ENCODE measurements around the gene FHAD1.
A peak's percentile ranks its signal among the peaks of the same experiment; 100 is the strongest.
"Not testable (repeated sequence)": the region's sequence is repeated elsewhere in the genome, so short reads cannot be mapped to it uniquely, and the experiment has no call there.

FHAD1 gene

DNA sequence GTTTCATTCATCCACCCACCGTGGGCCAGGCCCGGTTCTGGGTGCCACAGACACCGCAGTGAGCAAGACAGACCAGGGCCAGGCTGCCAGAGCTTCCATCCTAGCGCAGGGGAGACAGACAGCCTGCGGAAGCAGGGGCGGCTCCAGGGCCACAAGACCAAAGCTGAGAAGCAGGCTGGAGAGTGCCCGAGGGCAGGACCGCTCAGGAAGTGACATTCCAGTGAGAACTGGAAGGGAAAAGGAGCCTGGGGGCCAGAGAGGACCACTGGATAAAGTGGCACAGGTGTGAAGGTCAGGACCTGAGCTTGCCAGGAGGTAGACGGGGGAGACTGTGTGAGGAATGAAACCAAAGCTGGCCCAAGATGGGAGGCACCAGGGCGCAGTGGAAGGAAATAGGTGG is 103.1 kb downstream of the FHAD1 start:
- DNase-seq, result no peak

DNA sequence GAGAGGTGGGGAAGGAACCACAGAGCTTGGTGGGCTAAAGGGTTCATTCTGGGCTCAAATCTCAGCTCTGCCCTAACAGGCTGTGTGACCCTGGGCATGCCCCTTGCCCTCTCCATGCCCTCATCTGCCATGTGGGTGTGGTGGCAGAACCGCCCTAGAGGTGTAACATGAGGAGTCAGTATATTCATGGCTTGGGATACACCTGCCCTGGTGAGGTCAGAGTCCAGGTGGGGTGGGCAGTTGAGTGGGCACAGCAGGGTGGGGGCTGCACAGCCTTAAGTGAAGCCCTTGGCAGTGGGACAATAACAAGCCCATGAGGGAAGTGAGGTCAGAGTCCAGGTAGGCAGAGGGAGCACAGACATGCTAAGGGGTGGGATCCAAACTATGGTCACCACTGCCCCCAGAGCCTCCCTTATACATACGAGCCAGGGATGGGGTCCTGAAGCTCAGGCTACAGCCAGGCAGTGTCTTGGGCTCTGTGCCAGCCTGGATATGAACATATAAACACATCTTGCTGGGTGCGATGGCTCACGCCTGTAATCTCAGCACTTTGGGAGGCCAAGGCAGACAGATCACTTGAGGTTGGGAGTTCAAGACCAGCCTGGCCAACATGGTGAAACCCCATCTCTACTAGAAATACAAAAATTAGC is 103.7 kb downstream of the FHAD1 start:
- no peak for DNase-seq

DNA sequence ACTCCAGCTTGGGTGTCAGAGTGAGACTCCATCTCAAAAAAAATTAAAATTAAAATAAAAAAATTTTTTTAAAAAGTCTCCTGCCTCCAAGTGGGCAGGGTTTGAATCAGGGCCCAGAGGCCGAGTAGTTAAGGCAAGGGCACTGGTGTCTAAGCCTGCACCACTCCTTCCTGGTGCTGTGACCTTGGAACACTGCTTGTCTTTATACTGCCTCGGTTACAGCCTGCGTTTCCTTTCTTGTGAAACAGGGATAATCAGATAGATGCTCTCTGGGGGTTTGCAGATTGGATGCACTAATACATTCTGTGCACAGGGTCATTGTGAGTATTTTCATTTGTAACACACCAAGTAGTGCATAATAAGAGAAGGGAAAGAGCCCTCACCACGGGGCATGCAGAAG is 104.3 kb downstream of the FHAD1 start:
- DNase-seq, result no peak

DNA sequence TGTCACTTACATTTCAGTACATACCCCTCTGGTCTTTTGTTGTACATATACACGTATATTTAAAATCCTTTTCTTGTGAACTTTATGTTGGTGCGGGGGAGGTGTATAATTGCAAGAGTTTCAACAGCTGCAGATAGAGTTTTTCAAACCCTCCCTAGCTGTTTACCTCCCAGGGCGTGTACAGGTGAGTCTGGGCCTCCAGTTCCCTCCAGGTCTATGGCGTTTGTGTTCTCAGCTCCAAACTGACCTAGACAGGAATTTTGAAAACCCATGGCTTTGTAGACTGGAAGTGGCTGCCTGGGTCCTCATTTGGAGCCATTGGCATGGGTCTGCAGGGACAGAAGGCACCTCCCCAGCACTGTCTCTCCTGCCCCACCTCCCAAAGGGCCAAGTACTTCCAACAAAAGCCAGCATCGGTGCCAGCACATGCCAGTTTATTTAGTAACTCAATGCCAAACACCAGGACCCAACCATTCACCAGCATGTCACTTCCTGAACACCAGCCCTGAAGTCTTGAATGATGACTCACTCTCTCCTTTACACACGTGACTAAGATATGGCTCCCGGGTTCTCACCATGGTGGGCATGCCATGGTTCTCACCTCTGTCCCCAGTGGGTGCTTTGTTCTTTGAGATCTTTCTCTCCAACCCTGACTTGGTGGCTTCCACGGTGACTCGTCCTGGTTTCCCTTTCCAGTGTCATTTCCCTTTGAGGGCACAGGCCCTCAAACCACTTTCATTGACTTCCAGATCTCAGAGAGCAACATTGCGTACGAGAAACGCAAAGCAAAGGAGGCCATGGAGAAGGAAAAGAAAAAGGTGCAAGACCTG is 105.3 kb downstream of the FHAD1 start:
- DNase-seq, result peak; percentile 79

DNA sequence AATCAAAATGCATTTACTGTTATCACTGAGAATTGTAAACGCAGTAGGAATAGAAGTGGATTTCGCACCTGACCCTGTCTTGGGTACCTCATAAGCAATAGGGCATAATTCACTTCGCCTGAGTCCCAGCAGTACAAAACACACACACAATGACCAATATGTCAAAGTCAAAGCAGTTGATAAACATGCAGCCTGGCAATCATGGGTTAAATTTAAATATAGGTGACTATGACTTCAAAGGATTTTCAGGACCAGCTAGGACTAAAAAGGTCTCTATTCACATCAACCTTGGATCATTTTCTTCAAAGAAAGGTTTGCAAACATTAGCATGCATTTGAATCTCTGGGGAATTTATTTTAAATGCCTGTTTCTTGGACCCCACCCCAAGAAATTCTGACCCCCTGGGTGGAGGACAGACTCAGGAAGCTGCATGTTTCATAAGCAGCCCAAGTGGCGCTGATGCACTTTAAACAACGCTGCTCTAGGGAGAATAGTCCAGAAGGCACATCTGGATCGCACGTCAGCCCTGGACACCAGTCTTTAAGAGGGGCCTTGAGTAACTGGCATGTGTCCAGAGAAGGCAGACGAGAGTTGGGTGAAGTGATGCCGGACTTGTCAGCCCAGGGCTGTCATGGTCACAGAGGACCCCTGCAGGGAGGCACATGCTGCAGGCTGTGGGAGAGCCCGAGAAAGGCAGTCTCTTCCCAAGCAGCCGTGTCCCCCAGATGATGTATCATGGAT is 107.0 kb downstream of the FHAD1 start:
- no peak for DNase-seq

DNA sequence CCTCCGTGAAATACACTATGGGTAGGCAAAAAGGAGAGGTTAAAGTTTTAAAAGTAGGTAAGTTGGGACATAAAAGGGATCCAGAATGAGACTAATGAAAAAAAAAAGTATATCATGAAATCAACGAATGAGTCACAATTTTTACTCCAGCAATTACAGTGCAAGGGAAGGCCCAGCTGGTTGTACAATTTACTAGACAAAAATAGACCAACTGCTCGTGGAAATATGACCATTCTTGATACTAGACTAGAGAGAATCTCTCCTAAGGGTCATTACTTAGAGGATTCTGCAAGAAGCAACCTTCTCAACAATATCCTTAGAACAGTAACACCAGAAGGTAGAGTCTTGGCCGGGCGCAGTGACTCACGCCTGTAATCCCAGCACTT is 107.5 kb downstream of the FHAD1 start:
- DNase-seq, result peak; percentile 39

DNA sequence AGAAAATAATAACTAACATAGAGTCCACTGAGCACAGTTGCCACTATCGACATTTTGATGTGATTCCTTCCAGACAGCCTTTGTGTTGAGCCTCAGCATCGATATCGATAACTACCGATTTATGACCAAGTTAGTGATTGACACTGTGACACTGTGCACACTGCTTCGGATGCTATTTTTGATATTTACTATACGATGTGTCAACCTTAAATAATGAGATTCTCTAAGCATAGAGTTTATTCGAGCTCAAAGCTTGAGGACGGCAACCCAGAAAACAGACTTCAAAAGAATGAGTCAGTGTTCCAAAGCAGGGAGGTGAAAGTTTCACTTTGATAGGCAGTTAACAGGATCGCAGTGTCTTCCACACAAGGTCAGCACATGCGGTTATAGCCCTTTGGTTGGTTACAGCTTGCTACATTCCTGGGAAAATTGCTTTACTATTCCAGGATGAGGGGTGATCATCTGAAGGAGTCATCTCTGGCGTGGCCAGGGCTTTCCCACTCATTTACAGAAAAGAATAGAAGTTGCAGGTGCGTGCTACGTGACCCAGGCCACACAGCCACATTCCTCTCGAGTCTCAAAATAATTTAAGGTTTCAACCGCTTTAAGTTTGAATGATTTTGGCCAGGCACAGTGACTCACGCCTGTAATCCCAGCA is 109.1 kb downstream of the FHAD1 start:
- DNase-seq, result peak; percentile 38

DNA sequence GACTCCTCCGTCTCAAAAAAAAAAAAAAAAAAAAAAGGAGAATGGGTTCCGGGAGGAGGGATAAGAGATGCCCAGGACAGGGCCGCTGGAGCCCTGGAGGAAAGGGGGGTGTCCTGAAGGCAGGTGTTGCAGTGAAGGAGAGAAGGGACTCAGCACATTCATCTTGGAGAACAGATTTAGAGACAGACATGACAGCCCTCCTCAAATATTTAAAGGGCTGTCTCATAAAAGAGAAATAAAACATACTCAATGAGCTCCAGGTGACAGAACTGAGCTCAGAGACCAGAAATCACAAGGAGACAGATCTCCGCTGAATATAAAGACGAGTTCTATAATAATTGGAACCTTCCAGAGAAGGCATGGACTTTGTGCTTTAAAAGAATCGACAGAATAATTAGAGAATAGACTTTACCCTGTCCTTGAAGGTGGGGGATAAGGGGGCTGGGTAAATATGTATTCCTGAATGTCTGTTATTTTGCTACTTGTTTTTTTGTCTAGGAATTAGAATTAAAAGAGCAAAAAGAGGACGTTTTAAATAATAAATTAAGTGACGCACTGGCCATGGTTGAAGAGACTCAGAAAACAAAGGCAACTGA is 110.7 kb downstream of the FHAD1 start:
- DNase-seq, result no peak

DNA sequence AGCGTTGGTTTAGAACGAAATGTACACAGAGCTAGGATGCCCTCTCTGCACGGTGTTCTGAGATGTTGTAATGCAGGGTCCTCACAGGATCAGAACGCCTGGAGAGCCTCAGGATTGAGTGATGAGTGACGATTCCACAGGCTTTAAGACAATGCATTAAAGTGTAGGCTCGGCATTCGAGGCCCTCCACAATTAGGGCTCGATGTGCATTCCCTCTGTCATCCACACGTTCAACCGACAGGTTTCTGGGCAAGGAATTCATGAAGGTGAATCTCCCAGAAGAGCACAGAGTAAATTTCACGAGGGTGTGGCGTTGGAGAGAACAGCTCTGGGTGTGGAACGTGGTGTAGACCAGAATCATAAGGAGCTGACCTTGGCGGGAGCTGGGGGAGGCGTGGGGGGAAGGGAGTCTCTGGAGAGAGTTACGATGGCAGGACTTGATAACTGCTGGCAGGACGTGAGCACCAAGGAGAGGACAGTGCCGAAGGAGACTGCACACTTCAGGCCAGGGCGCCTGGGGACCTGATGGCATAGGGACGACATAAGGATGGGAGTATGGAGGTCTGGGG is 111.6 kb downstream of the FHAD1 start:
- no peak for DNase-seq

DNA sequence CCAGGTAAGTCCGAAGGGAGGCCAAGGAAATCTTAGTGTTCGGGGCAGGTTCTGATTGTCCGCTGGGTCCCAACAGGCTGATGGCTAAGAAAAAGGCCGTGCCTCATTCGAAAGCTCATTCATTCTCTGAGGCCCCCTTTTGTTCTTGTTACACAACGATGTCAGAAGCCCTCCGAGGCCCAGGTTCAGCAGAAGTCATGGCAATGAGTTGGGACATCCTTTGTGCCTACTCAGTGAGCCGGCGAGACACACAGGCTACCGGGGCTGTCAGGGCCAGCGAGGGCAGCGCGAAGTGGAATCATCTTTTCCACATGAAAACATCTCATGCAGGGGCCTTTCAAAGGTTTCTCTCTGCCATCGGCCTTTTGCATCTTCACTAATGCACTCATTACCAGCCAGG is 113.7 kb downstream of the FHAD1 start:
- no peak for DNase-seq

DNA sequence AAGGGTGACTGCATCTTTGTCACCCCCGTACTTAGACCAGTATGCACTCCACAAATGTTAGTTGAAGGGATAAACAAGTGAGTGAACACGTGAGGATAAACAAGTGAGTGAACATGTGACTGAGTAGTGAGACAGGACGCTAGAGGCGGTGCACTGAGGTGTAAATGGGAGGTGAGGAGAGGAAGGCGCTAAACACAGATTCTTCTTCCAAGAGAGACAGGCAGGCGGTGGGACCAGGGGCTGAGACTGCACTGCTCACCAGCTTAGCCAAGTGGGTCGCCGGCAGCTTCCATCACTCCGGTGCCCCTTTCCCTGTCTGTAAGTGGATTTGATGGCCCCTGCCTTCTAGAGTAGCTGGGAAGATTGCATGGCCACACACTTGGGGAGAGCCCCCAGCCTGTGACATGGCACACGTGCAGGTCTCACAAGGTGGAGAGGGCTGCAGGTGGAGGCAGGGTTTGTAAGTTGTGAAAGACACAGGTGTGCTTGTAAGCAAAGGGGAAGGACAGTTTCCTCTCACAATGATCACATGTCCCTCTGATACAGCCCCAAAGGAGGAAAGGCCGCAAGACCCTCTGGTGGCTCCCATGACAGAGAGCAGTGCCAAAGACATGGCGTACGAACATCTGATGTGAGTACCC is 115.2 kb downstream of the FHAD1 start:
- DNase-seq, result no peak

DNA sequence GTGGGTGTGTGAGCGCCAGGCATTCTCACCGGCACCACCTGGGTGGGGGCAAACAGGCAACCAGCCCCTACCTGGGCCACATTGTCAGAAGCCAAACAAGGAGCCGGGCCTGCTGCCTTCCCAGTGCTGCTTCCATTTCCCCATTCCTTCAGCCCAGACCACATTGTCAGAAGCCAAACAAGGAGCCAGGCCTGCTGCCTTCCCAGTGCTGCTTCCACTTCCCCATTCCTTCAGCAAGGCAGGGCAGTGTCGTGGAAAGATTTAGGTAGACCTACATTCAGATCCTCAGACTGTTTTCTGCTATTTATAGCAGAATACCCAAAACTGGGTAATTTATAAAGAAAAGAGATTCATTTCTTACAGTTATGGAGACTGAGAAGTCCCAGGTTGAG is 115.7 kb downstream of the FHAD1 start:
- no peak for DNase-seq

DNA sequence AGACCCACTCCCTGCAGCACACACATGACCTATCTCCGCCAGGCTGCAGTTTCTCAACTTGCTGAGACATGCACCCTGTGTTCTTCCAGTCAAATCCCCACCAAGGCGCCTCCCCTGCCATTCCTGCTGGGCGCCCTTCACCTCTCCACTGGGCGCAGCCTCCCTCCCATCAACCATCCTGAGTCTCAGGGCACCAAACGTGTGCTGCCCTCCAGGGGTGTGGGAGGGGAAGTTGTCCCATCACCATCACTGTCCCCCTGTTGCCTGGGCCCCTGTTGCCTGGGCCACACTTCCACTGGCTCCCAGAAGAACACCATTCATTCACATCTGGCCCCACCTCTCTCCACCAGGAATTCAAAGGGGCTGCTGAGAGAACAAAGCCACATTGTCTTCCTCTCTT is 117.7 kb downstream of the FHAD1 start:
- DNase-seq, result no peak

DNA sequence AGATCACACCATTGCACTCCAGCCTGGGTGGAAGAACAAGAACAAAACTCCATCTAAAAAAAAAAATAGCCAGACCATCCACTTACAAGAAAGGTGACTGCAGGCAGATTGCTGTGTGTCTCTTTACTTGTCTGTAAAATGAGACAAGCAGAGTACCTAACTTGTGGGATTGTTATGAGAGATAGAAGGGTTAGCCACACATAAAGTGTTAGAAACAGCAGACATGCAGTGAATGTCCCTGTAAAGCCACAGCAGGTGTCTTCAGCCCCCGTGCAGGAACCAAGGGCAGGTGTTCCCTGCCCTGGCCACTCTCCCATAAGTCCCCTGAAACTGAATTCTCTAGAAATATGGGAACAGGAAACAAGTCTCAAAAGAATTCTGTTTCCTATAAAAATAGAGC is 121.9 kb downstream of the FHAD1 start:
- no peak for DNase-seq

DNA sequence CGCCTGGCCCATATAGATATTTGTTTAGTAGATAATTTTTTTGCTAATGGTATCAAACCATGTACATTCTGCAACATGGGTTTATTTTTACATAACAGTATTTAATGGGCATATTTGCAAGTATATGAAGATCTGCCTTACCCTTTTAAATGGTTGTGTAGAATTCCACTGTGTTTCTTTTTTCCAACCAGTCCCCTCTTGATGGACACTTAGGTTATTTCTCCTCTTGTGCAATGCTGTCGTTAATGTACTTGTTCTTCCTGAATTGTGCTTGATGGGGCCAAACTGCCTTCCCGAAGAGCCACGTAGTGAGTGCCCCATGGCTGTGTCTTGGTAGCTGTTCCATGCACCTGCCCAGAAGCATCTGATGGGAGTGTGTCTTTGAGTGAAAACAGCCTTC is 123.2 kb downstream of the FHAD1 start:
- DNase-seq, result no peak

DNA sequence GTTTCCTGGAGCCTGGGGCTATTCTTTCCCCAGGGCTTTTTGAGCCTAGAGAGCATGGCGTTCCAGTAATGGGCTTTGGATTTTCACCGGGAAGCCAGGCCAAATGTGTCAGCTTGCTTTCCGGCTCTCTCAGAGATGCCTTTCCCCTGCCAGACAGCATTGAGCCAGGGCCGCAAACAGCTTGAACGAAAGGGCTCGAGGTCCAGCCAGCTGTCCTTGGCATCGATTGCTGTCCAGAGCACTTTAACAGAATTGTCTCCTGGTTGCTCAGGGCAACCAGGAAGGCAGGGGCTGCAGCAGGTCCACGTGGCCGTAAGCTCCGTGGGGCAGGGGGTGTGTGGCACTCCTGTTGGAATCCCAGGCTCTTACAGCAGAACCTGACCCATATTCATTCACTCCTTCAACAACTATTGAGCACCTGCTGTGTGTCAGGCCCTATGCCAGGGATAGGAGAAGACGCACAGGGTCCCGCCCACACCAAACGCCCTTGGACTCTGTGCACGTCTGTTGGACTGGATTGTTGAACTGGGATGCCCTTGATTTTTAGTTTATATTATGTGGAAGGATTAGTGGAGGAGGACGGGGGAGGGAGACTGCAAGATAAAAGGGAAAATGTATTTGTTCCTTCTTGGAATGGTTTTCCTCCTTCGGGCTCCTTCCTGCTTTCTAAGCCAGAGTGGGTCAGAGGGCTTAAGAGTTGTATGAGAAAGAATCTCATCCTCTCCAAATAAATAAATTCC is 123.9 kb downstream of the FHAD1 start:
- DNase-seq, result no peak

DNA sequence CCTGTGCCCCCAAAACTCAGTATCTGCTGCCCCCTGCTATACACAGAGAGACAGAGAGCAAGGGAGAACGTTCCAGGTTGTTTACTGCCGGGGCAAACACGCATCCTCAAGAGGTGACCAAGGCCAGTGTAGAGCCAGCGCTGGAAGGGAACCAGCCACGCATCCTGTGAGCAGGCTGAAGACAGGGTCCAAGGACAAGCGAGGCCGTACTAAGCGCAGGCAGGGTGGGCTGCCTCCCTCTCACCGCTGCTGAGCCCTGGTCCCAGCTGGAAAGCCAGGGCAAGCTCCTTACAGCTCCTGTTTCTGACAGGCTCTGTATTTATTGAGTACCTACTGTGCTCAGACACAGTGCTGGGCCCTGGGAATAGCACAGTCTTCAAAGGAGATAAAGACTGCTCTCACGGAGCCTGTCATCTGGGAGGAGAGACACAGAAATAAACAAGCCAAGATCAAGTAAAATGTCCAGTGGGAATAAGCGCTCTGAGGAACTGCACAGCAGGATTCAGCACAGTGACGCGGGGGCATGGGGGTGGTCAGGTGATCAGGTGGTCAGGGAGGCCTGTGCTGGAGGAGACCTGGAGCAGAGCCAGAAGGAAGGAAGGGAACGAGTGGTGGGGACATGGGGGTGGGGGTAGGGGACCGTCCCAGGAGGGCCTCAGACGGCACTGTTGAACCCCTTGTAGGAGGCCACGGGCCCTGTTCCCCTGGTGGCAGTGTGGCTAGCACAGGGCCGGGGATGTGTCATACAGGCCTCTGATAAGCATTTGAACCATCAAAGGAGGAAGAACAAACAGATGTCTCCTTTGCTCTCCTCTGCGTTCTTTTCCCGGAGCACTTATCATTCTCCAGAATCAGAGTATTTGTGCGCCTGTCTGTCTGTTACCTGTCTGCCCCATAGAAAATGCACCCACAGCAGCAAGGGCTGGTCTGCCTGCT is 124.9 kb downstream of the FHAD1 start:
- DNase-seq, result no peak

DNA sequence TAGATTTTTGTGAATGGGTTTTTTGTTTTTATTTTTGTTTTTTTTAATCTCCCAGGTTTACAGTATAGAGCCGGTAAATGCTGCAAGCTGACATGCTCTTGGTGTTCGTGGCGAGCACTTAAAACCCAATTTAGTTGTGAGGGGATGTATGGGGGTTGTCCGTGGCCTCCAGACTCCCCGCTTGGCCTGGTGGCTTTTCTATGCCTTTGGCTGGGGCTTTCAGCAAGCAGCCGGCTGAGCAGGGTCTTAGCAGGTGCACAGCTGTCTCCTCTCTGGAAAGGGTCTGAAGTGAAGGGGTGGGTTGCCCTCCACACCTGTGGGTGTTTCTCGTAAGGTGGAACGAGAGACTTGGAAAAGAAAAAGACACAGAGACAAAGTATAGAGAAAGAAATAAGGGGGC is 131.7 kb downstream of the FHAD1 start:
- DNase-seq, result no peak

DNA sequence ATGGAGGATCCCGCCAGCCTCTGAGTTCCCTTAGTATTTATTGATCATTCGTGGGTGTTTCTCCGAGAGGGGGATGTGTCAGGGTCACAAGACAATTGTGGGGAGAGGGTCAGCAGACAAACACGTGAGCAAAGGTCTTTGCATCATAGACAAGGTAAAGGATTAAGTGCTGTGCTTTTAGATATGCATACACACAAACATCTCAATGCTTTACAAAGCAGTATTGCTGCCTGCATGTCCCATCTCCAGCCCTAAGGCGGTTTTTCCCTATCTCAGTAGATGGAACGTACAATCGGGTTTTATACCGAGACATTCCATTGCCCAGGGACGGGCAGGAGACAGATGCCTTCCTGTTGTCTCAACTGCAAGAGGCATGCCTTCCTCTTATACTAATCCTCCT is 132.1 kb downstream of the FHAD1 start:
- not testable (repeated sequence) for DNase-seq
